ENCODE measurements around the gene NLE1. TPM values are rescaled to one million over a fixed set of nuclear protein-coding genes. Genes with fewer than 3 reads are reported as not detected.
"Not testable (repeated sequence)": the region's sequence is repeated elsewhere in the genome, so short reads cannot be mapped to it uniquely, and the experiment has no call there.

The NLE1 gene
- total RNA-seq, 1 donor from 2014 or later: 4.5 TPM

GRCh38 chr17:35132816-35133550, 9.1 kb downstream of the NLE1 start:
- no peak for ATAC-seq

GRCh38 chr17:35132099-35132498, 10.0 kb downstream of the NLE1 start:
- no peak for DNase-seq
- intact Hi-C loops (cut with micrococcal nuclease): no loop called here
- ATAC-seq: no peak

More at GRCh38 chr17:35132816-35133550, 9.1 kb downstream of the NLE1 start:
- DNase-seq: no peak
- intact Hi-C loops (cut with micrococcal nuclease): no loop called here

- intact Hi-C loops (cut with micrococcal nuclease): no loop called here
- ATAC-seq (no peak), DNase-seq (no peak)
Measured at GRCh38 chr17:35130392-35130791, 11.7 kb downstream of the NLE1 start.

- DNase-seq (no peak), ATAC-seq (no peak)
- intact Hi-C loops (cut with micrococcal nuclease): no loop called here
Measured at GRCh38 chr17:35129973-35130351, 12.1 kb downstream of the NLE1 start.

DNA sequence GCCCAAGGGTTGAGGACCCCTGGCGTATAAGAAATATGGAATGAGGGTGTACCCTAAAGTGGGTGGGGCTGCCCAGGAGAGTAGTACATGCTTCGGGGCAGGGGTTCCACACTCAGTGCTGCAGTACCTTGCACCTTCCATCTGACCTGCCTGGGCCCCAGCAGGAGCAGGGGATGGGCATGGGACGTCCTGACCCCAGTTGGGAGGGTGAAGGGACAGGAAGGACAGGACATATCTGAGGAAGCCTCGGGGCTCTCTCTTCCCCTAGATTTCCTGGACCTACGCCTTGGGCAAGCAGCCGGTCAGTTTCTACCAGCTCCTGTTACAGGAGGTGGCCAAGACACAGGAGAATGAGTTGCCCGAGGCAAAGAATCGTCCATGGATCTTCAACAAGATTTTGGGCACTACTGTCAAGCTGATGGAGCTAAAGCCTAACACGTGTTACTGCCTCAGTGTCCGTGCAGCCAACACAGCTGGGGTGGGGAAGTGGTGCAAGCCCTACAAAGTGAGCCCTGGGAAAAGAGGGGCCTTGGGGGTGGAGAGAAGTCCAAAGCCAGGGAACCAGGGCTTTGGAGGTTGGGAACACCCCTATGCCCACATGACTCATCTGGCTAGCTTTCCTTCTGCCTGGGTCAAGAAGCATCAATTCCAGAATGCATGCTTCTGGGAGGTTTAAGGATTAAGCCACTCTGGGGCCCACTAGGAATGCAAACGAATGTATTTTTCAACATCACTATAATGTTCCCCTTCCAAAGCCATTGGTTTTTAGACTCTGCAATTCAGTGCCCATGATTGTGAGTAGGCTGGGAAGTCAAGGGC, 12.7 kb downstream of the NLE1 start:
- ATAC-seq: no peak
- intact Hi-C loops (cut with micrococcal nuclease): no loop called here
- no peak for DNase-seq

DNA sequence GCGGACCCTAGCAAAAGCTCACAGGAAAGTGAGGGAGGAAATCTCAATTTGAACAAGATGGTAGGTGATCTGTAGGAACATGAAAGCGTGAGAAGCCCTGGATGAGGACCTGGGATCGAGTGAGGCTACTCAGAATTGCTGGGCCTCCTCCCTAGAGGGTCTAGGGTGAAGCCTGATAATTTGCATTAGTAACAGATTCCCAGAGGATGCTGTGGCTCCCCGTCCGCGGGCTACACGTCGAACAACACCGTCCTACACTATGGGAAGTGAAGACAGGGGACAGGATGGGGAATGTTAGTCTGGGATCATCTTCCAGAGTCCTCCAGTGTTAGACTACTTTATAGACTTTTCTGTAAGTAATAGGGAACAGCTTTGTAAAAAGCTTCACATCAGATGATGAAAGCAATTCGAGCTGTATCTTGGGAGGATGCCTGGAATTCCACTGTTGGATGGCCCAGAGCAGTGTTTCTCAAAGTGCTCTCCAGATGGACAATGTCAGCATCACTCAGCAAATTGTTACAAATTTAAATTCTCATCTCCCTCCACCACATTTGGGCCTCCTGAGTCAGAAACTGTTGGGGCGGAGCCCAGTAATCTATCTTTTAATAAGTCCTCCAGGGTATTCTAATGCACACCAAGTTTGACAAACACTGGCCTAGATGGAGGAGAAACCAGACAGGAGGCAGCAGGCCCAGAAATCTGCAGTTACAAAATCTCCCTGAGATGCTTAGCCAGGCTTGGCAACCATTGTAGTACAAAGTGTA, 14.2 kb downstream of the NLE1 start:
- intact Hi-C loops (cut with micrococcal nuclease): no loop called here
- ATAC-seq: peak; percentile 91
- no peak for DNase-seq

DNA sequence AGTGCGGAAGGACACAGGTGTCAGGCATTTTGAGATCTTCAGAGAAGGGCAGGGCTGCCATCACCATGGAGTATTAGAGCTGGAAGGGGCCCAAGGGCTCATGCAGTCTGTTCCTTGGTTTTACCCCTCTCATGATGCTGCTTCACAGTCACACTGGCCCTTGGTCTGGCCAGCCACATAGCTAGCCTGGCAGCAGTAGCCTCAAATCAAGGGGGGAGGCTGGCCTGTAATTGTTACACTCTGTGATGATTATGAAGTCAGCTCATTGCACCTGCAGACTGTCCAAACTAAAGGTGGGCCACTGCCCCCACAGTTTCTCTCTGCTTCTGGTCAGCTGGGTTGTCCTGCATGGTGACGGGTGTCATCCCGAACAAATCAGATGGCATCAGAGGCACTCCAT, 20.8 kb downstream of the NLE1 start, which contains the start of gene FNDC8:
Gene FNDC8, plus strand, starts transcription at position 301 of the 400 bp plus-strand sequence. Its CDS starts 79 bp downstream, at position 380.
- intact Hi-C loops (cut with micrococcal nuclease): no loop called here
- no peak for ATAC-seq
- DNase-seq: no peak

- DNase-seq (peak; percentile 88), ATAC-seq (peak; percentile 98)
- intact Hi-C loops (cut with micrococcal nuclease): loop anchor here (5.0 to 10.0 kb wide), 2 partner anchors 115 to 577 kb away; no protein-coding TSS in a partner anchor
Measured at GRCh38 chr17:35119370-35120165, 22.5 kb downstream of the NLE1 start, which contains the start of gene RAD51D. TSS of gene RAD51D (minus strand) at chr17:35119860. CDS start at chr17:35119613, 247 bp downstream.

DNA sequence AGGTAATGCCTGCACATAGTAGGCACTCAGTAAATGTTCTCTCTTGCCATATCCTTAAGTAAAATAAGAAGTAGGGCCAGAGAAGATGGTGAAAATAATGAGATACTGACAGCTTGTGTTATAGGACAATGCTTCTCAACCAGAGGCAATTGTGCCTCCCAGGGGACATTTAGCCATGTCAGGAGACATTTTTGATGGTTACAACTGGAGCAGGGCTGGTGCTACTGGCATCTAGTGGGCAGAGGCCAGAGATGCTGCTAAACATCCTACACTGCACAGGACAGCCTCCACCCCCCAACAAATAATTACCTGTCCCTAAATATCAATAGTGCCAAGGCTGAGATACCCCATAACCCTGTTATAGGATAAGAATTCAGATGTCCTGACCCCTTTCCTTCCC, 24.1 kb downstream of the NLE1 start:
- intact Hi-C loops (cut with micrococcal nuclease): loop anchor here (5.0 to 10.0 kb wide), 2 partner anchors 113 to 576 kb away; no protein-coding TSS in a partner anchor
- DNase-seq (no peak), ATAC-seq (no peak)

- intact Hi-C loops (cut with micrococcal nuclease): loop anchor here (5.0 to 10.0 kb wide), 2 partner anchors 112 to 575 kb away; no protein-coding TSS in a partner anchor
- no peak for ATAC-seq
- DNase-seq: no peak
Measured at GRCh38 chr17:35116845-35117244, 25.3 kb downstream of the NLE1 start.

DNA sequence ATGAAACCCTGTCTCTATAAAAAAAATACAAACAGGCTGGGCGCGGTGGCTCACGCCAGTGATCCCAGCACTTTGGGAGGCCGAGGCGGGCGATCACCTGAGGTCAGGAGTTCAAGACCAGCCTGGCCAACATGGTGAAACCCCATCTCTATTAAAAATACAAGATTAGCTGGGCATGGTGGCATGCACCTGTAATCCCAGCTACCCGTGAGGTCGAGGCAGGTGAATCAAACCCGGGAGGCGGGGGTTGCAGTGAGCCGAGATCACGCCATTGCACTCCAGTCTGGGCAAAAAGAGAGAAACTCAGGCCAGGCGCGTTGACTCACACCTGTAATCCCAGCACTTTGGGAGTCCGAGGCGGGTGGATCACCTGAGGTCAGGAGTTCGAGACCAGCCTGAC, 31.3 kb downstream of the NLE1 start:
- intact Hi-C loops (cut with micrococcal nuclease): loop anchor here (10.0 kb wide), 1 partner anchor 106 kb away; no protein-coding TSS in a partner anchor
- not testable (repeated sequence) for ATAC-seq, DNase-seq

GRCh38 chr17:35104844-35105450, 37.2 kb downstream of the NLE1 start:
- no peak for ATAC-seq
- DNase-seq: no peak
- intact Hi-C loops (cut with micrococcal nuclease): no loop called here

DNA sequence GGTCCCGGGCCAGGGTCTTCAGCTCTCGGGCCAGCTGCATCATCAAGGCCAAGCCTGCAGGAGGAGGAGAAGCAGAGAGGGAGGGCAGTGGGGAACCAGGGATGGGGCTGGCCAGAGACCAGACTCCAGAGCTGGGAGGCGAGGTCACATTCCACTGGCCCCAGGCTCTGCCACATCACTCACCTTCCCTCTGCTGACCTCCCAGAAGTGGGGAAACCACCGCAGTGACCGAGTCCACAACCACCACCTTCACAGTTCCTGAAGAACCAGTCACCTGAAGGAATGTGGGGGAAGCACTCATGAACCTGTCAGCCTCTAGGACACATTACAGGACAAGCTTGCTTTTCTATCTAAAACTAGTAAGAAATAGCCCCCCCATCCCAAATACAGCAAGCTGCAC, 38.8 kb downstream of the NLE1 start:
- DNase-seq (no peak), ATAC-seq (no peak)
- intact Hi-C loops (cut with micrococcal nuclease): no loop called here

GRCh38 chr17:35101725-35102124, 40.4 kb downstream of the NLE1 start:
- intact Hi-C loops (cut with micrococcal nuclease): no loop called here
- no peak for DNase-seq
- no peak for ATAC-seq

- no peak for ATAC-seq
- DNase-seq: no peak
- intact Hi-C loops (cut with micrococcal nuclease): no loop called here
Measured at GRCh38 chr17:35101036-35101435, 41.1 kb downstream of the NLE1 start.

DNA sequence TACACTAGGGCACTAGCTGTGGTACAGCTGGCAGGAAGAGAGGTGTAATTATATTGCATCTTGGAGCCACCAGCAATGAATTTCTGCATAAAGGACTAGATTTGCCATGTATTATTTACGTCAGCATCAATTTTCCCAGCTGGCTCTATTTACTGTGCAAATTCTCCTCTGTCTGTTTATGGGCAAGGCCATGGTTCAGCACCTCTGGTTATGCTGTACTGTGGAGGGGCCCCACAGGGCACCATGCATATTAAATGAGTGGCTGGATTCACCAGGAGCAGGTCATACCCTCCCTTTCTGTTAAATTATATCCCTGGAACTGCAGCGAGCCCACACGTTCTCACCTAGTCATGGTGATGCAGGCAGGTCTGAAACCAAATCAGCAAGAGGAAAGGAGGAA, 42.2 kb downstream of the NLE1 start:
- DNase-seq (no peak), ATAC-seq (no peak)
- intact Hi-C loops (cut with micrococcal nuclease): loop anchor here (10.0 kb wide), 1 partner anchor 105 kb away; no protein-coding TSS in a partner anchor

DNA sequence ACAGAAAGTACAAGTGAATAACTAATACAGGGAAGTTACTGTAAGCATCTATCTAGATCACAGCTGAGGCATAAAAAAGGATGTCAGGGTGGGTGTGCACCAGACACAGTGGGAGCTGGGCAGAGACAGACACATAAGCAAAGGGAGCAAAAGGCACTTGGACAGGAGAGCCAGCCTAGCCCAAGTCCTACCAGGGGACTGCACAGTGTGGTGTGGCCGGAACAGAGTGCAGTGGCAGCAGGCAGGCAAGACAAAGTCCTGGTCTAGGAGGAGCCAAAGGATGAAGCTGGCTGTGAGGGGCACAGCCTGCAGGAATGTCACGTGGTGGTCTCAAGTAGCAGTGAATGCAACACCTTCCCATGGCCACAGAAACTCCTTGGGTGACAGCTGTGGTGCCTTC, 44.3 kb downstream of the NLE1 start:
- ATAC-seq (no peak), DNase-seq (no peak)
- intact Hi-C loops (cut with micrococcal nuclease): loop anchor here (10.0 kb wide), 1 partner anchor 103 kb away; no protein-coding TSS in a partner anchor

GRCh38 chr17:35095741-35096140, 46.4 kb downstream of the NLE1 start:
- intact Hi-C loops (cut with micrococcal nuclease): loop anchor here (10.0 kb wide), 1 partner anchor 101 kb away; no protein-coding TSS in a partner anchor
- no peak for DNase-seq
- no peak for ATAC-seq

Measured in left ventricle myocardium superior (tissue), 1 donor.